NB4 (cell line): Measurements from ENCODE around the gene GINS1.

Source experiments
- DNase-seq: peaks from one replicate; pipeline ENCODE4 v3.0.0; 2010; ENCODE audit warnings: low read depth
- H3K4me3 ChIP-seq: one replicate; pipeline ENCODE4 v1.5.1; 2011; ENCODE audit warnings: mild to moderate bottlenecking, low read depth, low read length, moderate library complexity
- CTCF ChIP-seq: IDR thresholded peaks from one replicate; pipeline ENCODE4 v1.5.1; 2012; ENCODE audit warnings: low read depth, low read length
- MAX ChIP-seq: IDR thresholded peaks from 2 replicates; pipeline ENCODE4 v1.6.1; 2011; ENCODE audit warnings: low read depth, low read length
- MYC ChIP-seq: IDR thresholded peaks from 2 replicates; pipeline ENCODE4 v1.6.1; 2011; ENCODE audit warnings: low read depth, low read length
- POLR2A ChIP-seq: IDR thresholded peaks from 2 replicates; pipeline ENCODE4 v1.6.1; 2011; ENCODE audit warnings: mild to moderate bottlenecking; ENCODE audit not compliant: insufficient read length; ENCODE audit errors: extremely low read depth

The GINS1 gene

GRCh38 chr20:25477014-25477882 is 69.8 kb downstream of the GINS1 start:
- no peak for TF ChIP-seq MYC
- no peak for TF ChIP-seq MAX
- TF ChIP-seq POLR2A: no peak
- no peak for TF ChIP-seq CTCF
- H3K4me3 ChIP-seq: no peak overlapping the region

GRCh38 chr20:25478889-25479568 is 71.6 kb downstream of the GINS1 start:
- TF ChIP-seq POLR2A (no peak), MYC (no peak), MAX (no peak), CTCF (no peak)
- no peak overlapping the region for H3K4me3 ChIP-seq
- no peak for DNase-seq

More at GRCh38 chr20:25477014-25477882, 69.8 kb downstream of the GINS1 start:
- DNase-seq: no peak

GRCh38 chr20:25479638-25480037 is 72.2 kb downstream of the GINS1 start:
- H3K4me3 ChIP-seq: no peak overlapping the region
- TF ChIP-seq CTCF (no peak), MYC (no peak), MAX (no peak), POLR2A (no peak)
- DNase-seq: no peak

DNA sequence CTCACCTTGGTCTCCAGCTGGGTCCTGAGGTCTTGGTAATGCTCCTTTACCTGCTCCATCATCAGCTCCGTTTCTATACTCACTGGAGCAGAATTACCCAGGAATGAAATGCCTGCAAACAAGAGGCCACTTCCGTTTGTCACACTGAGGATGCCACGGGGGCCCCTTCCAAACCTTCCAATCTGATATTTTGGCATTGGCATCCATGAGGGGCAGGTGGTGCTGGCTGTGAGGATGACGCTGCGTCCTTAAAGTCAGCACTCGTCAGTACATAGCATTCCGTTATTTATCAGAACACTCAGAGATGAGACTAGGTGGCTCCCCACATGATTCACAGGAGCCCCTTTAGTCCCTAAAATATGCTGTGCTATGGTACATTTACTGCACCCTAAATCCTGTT is 72.7 kb downstream of the GINS1 start:
- DNase-seq: no peak
- TF ChIP-seq CTCF: no peak
- TF ChIP-seq MAX: no peak
- no peak for TF ChIP-seq MYC
- TF ChIP-seq POLR2A: no peak
- H3K4me3 ChIP-seq: no peak overlapping the region

- TF ChIP-seq POLR2A: no peak
- TF ChIP-seq CTCF: no peak
- TF ChIP-seq MAX: no peak
- TF ChIP-seq MYC: no peak
- DNase-seq: no peak
- no peak overlapping the region for H3K4me3 ChIP-seq
Measured at GRCh38 chr20:25480797-25481196, 73.3 kb downstream of the GINS1 start.
